A549 (cell line): ENCODE results near the gene PDXK.

Experiments
- BHLHE40 ChIP-seq: IDR thresholded peaks from 2 replicates; pipeline ENCODE4 v1.6.1; 2012; ENCODE audit warnings: low read depth, low read length, inconsistent platforms
- CBX2 ChIP-seq: fragments of 200-600 bp; sonication (generic); IDR thresholded peaks from 2 replicates; pipeline ENCODE4 v1.6.1; 2016; ENCODE audit warnings: low read depth, mild to moderate bottlenecking, borderline replicate concordance
- CTCF ChIP-seq: fragments of >200 bp; sonication (Bioruptor Twin); formaldehyde crosslinking; IDR thresholded peaks from 3 replicates; pipeline ENCODE4 v1.5.1; 2016
- EP300 ChIP-seq, 2 experiments: fragments of >200 bp; sonication (Bioruptor Twin); formaldehyde crosslinking; IDR thresholded peaks; 2 replicates in 1 of 2; 3 replicates in 1 of 2; pipeline ENCODE4 v1.6.1; 2016 to 2017
- HDAC2 ChIP-seq: fragments of 200-600 bp; sonication (generic); IDR thresholded peaks from 2 replicates; pipeline ENCODE4 v1.6.1; 2016
- HOXA7 ChIP-seq: fragments of 250-450 bp; sonication (Bioruptor Pico); IDR thresholded peaks from 2 replicates; pipeline ENCODE4 v1.5.0; 2020; ENCODE audit warnings: mild to moderate bottlenecking, moderate library complexity
- HOXB5 ChIP-seq: fragments of 250-450 bp; sonication (Bioruptor Pico); IDR thresholded peaks from 2 replicates; pipeline ENCODE4 v1.5.0; 2020; ENCODE audit warnings: mild to moderate bottlenecking, moderate library complexity
- KDM1A ChIP-seq: fragments of 200-600 bp; sonication (generic); IDR thresholded peaks from 2 replicates; pipeline ENCODE4 v1.6.1; 2016; ENCODE audit warnings: low read depth, mild to moderate bottlenecking
- MAX ChIP-seq: IDR thresholded peaks from 2 replicates; pipeline ENCODE4 v1.6.1; 2012
- MYC ChIP-seq: IDR thresholded peaks from 2 replicates; pipeline ENCODE4 v1.6.1; 2012; ENCODE audit warnings: mild to moderate bottlenecking, inconsistent platforms, low read length, improper control_type of control experiment, borderline replicate concordance
- RCOR1 ChIP-seq: fragments of 150-350 bp; IDR thresholded peaks from 2 replicates; pipeline ENCODE4 v1.6.1; 2014; ENCODE audit warnings: antibody characterized with exemption, low read length, low read depth
- ZNF302 ChIP-seq: fragments of 250-450 bp; sonication (Bioruptor Pico); IDR thresholded peaks from 2 replicates; pipeline ENCODE4 v1.9.0; 2021; ENCODE audit warnings: inconsistent platforms, mild to moderate bottlenecking, moderate library complexity

GRCh38 chr21:43786807-43787440, 68.0 kb downstream of the PDXK start:
- no peak for TF ChIP-seq HOXB5 (CRISPR knock-in tag)
- TF ChIP-seq KDM1A, result 0 out of 2 replicates have a peak, but pooled peaks have one; percentile 49
- TF ChIP-seq CTCF, result no peak
- TF ChIP-seq RCOR1, result no peak
- no peak for TF ChIP-seq MAX
- no peak for TF ChIP-seq ZNF302 (CRISPR knock-in tag)
- TF ChIP-seq BHLHE40, result no peak
- TF ChIP-seq HOXA7, result no peak
- TF ChIP-seq MYC, result no peak
- TF ChIP-seq CBX2, result no peak
- no peak for TF ChIP-seq HDAC2
- TF ChIP-seq EP300 (IDR thresholded peaks at IDR 0.05), result no peak
